Vagina (tissue), 2 donors: ENCODE data around the gene GPR158.

Experiments used
- POLR2A ChIP-seq, 2 donors: fragments of 450-650 bp; IDR thresholded peaks; one replicate each; pipeline ENCODE4 v1.6.1; 2017; ENCODE audit warnings: antibody characterized with exemption in 2 of 2, mild to moderate bottlenecking in 2 of 2, moderate library complexity in 2 of 2
- POLR2AphosphoS5 ChIP-seq, 2 donors: sonication (generic); formaldehyde crosslinking; IDR thresholded peaks; one replicate each; pipeline ENCODE4 v1.9.0; 2017; ENCODE audit warnings: antibody characterized with exemption in 2 of 2, mild to moderate bottlenecking in 2 of 2, low read depth in 1 of 2; ENCODE audit not compliant: insufficient read depth in 1 of 2
- TF ChIP-seq, protein P1 (sequence below), 3 experiments: fragments of 450-650 bp in 2 of 3; fragments of 200-600 bp in 1 of 3; sonication (generic) in 1 of 3; IDR thresholded peaks; one replicate each; pipeline ENCODE4 v1.5.1; 2017 to 2019; ENCODE audit warnings: antibody characterized with exemption in 3 of 3, mild to moderate bottlenecking in 2 of 3, moderate library complexity in 2 of 3

- TF ChIP-seq, protein P1, sequence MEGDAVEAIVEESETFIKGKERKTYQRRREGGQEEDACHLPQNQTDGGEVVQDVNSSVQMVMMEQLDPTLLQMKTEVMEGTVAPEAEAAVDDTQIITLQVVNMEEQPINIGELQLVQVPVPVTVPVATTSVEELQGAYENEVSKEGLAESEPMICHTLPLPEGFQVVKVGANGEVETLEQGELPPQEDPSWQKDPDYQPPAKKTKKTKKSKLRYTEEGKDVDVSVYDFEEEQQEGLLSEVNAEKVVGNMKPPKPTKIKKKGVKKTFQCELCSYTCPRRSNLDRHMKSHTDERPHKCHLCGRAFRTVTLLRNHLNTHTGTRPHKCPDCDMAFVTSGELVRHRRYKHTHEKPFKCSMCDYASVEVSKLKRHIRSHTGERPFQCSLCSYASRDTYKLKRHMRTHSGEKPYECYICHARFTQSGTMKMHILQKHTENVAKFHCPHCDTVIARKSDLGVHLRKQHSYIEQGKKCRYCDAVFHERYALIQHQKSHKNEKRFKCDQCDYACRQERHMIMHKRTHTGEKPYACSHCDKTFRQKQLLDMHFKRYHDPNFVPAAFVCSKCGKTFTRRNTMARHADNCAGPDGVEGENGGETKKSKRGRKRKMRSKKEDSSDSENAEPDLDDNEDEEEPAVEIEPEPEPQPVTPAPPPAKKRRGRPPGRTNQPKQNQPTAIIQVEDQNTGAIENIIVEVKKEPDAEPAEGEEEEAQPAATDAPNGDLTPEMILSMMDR (IDR thresholded peaks at IDR 0.05) = no peak
- no peak for TF ChIP-seq POLR2A (IDR thresholded peaks at IDR 0.05)
- TF ChIP-seq POLR2AphosphoS5 (IDR thresholded peaks at IDR 0.05; ENCODE audit: insufficient read depth in 1 of 2, low read depth in 1 of 2) = no peak
Observed at GRCh38 chr10:25629333-25629732, 454.5 kb downstream of the GPR158 start.
